Heart left ventricle (tissue), 16 donors: Measurements from ENCODE around the gene PPP2R5B. TPM values are rescaled to one million over a fixed set of nuclear protein-coding genes. Genes with fewer than 3 reads are reported as not detected.

ENCODE experiments used
- ATAC-seq, 4 donors: fragments of 200-7000 bp; cut with Tn5 transposase; one replicate each; pipeline ENCODE4 v1.9.1; 2020 to 2022; ENCODE audit warnings: moderate library complexity in 4 of 4, mild to moderate bottlenecking in 3 of 4, moderate number of reproducible peaks in 1 of 4
- DNase-seq, 5 donors: peaks; one replicate each; pipeline ENCODE4 v3.0.0-alpha.2; 2020
- H3K27ac ChIP-seq, 12 donors: fragments of 200-600 bp; sonication (generic) in 4 of 12; one replicate each; pipeline versions ENCODE4 v1.5.0 to v1.8.0; 2016 to 2022; ENCODE audit warnings: mild to moderate bottlenecking in 2 of 12
- H3K27me3 ChIP-seq, 9 donors: fragments of 200-600 bp; sonication (generic) in 2 of 9; one replicate each; pipeline versions ENCODE4 v1.5.1 to v1.8.0; 2016 to 2022; ENCODE audit warnings: mild to moderate bottlenecking in 3 of 9
- H3K36me3 ChIP-seq, 9 donors: fragments of 200-600 bp; sonication (generic) in 2 of 9; one replicate each; pipeline versions ENCODE4 v1.5.0 to v1.8.0; 2018 to 2022; ENCODE audit warnings: mild to moderate bottlenecking in 2 of 9
- H3K4me1 ChIP-seq, 12 donors: fragments of 200-600 bp; sonication (generic) in 4 of 12; one replicate each; pipeline versions ENCODE4 v1.5.0 to v1.8.0; 2016 to 2022; ENCODE audit warnings: mild to moderate bottlenecking in 3 of 12
- H3K4me3 ChIP-seq, 12 donors: fragments of 200-600 bp; sonication (generic) in 4 of 12; one replicate each; pipeline versions ENCODE4 v1.5.0 to v1.8.0; 2017 to 2022; ENCODE audit warnings: mild to moderate bottlenecking in 9 of 12, moderate library complexity in 4 of 12
- H3K9me3 ChIP-seq, 12 donors: fragments of 200-600 bp; sonication (generic) in 4 of 12; one replicate each; pipeline versions ENCODE4 v1.5.0 to v1.8.0; 2016 to 2022; ENCODE audit warnings: mild to moderate bottlenecking in 1 of 12
- POLR2A ChIP-seq, 2 donors: fragments of 450-650 bp; IDR thresholded peaks; one replicate each; pipeline ENCODE4 v1.6.1; 2017; ENCODE audit warnings: antibody characterized with exemption in 2 of 2, mild to moderate bottlenecking in 2 of 2, moderate library complexity in 2 of 2
- WGBS, 4 donors: extraction: QIAGEN DNeasy Blood & Tissue Kit in 2 of 4; methylation state at CpG; one replicate each; pipeline versions ENCODE4 v1.1.5 to v1.1.7; 2013 to 2018; 5-methylcytosine and 5-hydroxymethylcytosine counted together
- intact Hi-C, 10 donors: fragments of 100-400 bp; cut with DNase I; formaldehyde crosslinking; loops; one replicate each; pipeline versions ENCODE4 v1.11.1 to v1.14.2; 2022
- polyA plus RNA-seq, 2 donors: library from polyadenylated mRNA; stranded (reverse); fragments of 200-250 nt; gene quantifications; one replicate each; pipeline ENCODE4 v1.2.3, GENCODE V29; 2013
- total RNA-seq, 9 donors: library from RNA; depleted of rRNA in 2 of 9; stranded (reverse); fragments of >200 nt in 2 of 9; fragmentation: NEBNext Ultra II Directional in 3 of 9; extraction: Animal tissue kit (Norgen Biotek cat#: 25700) in 3 of 9; gene quantifications; one replicate each; pipeline versions ENCODE4 v1.1.0 to v1.2.4, GENCODE V29; 2016 to 2023
- TF ChIP-seq, protein P1 (sequence below), 12 donors: fragments of 200-600 bp; sonication (generic) in 4 of 12; IDR thresholded peaks; one replicate each; pipeline versions ENCODE4 v1.5.0 to v1.8.0; 2018 to 2022; ENCODE audit warnings: antibody characterized with exemption in 12 of 12, mild to moderate bottlenecking in 5 of 12
- donor health status: ischemic (EF 13 %, LVEDD 7.1; RV severe dilation, severe dysfunction).
- donor health status: healthy with polysubstance abuse.
- donor health status: DM: no; HTN: yes; CAD: no.
- donor health status: DM: no; HTN: no; CAD: no.
- donor health status: ischemic (EF 25% LVEDD 6.9; RV normal size, moderate dysfunction).
- donor health status: ischemic (EF 25% LVEDD 5.7; RV mildly dilated, moderate dysfunction).
- donor health status: healthy.
- donor health status: DM: yes; HTN: yes; CAD: no.
- donor health status: ischemic (EF 35%, LVEDD 5.7; RV mildly dilated, moderate dysfunction).
- donor health status: nonischemic (EF 11% LVEDD 7.7; RV severe dilation, severe dysfunction).
- donor health status: DM: yes; HTN: yes; CAD: no.
- donor health status: PGD.
- donor health status: ischemic (EF 29% LVEDD 5.4; RV normal size, mild dysfunction).
- donor health status: nonischemic (EF 23%, LVEDD 6.1; RV moderate dilation, normal function).

The PPP2R5B gene
- total and polyA plus RNA-seq, 11 donors, result 17.5 to 34.3 (median 22.6) TPM

GRCh38 chr11:64919627-64920026 is 4.9 kb upstream of the PPP2R5B start:
- DNase-seq (no peak), ATAC-seq (no peak)
- Histone ChIP-seq H3K36me3 (no peaks in the 10 kb centered on the region), H3K27me3 (no peaks in the 10 kb centered on the region), H3K9me3 (no peaks in the 10 kb centered on the region), H3K27ac (peak overlapping the region in 4 of 12 donors; percentile 2 to 54 (median 6)), H3K4me3 (no peak overlapping the region), H3K4me1 (peaks cover 0 to 53% (median 31%) of the 10 kb centered on the region in 12 donors)
- WGBS, 4 donors, result 62 to 66% (median 66%) methylated on average over 8 of the region's 8 CpGs
- intact Hi-C loops, result loop anchor here in 9 of 10 donors (5.0 to 10.0 kb wide), 8 partner anchors 75 to 205 kb away; partner anchors contain the start of genes ARL2 (in 6 of the 9), SNX15 (in 3 of the 9), BATF2 (in 2 of the 9) and FAU (in 1 of the 9)
- TF ChIP-seq POLR2A (IDR thresholded peaks at IDR 0.05), result no peak
- TF ChIP-seq, protein P1, sequence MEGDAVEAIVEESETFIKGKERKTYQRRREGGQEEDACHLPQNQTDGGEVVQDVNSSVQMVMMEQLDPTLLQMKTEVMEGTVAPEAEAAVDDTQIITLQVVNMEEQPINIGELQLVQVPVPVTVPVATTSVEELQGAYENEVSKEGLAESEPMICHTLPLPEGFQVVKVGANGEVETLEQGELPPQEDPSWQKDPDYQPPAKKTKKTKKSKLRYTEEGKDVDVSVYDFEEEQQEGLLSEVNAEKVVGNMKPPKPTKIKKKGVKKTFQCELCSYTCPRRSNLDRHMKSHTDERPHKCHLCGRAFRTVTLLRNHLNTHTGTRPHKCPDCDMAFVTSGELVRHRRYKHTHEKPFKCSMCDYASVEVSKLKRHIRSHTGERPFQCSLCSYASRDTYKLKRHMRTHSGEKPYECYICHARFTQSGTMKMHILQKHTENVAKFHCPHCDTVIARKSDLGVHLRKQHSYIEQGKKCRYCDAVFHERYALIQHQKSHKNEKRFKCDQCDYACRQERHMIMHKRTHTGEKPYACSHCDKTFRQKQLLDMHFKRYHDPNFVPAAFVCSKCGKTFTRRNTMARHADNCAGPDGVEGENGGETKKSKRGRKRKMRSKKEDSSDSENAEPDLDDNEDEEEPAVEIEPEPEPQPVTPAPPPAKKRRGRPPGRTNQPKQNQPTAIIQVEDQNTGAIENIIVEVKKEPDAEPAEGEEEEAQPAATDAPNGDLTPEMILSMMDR (IDR thresholded peaks at IDR 0.05), result no peak

- Histone ChIP-seq H3K36me3 (no peaks in the 10 kb centered on the region), H3K4me1 (peaks cover 0 to 54% (median 32%) of the 10 kb centered on the region in 12 donors), H3K9me3 (no peaks in the 10 kb centered on the region), H3K27me3 (no peaks in the 10 kb centered on the region), H3K4me3 (no peak overlapping the region), H3K27ac (peak overlapping the region in 2 of 12 donors; percentile 2 to 54)
- TF ChIP-seq, protein P1 (IDR thresholded peaks at IDR 0.05), result no peak
- no peak for TF ChIP-seq POLR2A (IDR thresholded peaks at IDR 0.05)
- intact Hi-C loops, result loop anchor here in 6 of 10 donors (5.0 to 10.0 kb wide), 5 partner anchors 75 to 205 kb away; partner anchors contain the start of genes ARL2 (in 4 of the 6), BATF2 (in 1 of the 6), FAU (in 1 of the 6) and MRPL49 (in 1 of the 6)
- WGBS, 4 donors, result 72 to 83% (median 76%) methylated on average over 2 of the region's 2 CpGs
- DNase-seq (no peak), ATAC-seq (no peak)
Measured at GRCh38 chr11:64920124-64920523, 4.4 kb upstream of the PPP2R5B start.

DNA sequence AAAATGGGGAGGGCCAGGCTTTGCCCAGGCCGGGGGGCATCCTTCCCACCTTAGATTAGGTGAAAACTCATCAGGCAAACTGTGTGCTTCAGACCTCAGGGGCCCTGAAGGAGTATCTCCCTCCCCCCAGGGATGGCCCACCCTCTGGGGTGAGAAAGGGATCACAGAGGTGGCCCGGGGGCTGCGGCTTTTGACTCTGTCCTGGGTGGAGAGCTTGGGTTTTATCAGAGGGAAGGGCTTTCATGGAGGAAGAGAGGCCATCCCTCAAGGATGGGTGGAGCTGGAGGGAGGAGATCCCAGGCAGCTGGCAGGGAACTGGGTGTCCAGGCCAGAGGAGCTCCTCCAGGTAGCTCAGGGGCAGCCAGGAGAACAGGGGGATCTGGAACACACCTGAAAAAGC is 3.1 kb upstream of the PPP2R5B start:
- Histone ChIP-seq H3K27ac (no peak overlapping the region), H3K27me3 (no peaks in the 10 kb centered on the region), H3K4me3 (no peak overlapping the region), H3K4me1 (peaks cover 0 to 54% (median 31%) of the 10 kb centered on the region in 12 donors), H3K36me3 (peaks cover 0 to 2% (median 0%) of the 10 kb centered on the region in 9 donors), H3K9me3 (no peaks in the 10 kb centered on the region)
- whole genome bisulfite sequencing, 4 donors, result 47 to 61% (median 53%) methylated on average over 2 to 3 of the region's 3 CpGs
- DNase-seq (no peak), ATAC-seq (no peak)
- TF ChIP-seq POLR2A (IDR thresholded peaks at IDR 0.05), result no peak
- TF ChIP-seq, protein P1 (IDR thresholded peaks at IDR 0.05), result no peak
- intact Hi-C loops, result loop anchor here in 6 of 10 donors (5.0 to 10.0 kb wide), 5 partner anchors 73 to 203 kb away; partner anchors contain the start of genes ARL2 (in 4 of the 6), BATF2 (in 1 of the 6), FAU (in 1 of the 6) and MRPL49 (in 1 of the 6)

DNA sequence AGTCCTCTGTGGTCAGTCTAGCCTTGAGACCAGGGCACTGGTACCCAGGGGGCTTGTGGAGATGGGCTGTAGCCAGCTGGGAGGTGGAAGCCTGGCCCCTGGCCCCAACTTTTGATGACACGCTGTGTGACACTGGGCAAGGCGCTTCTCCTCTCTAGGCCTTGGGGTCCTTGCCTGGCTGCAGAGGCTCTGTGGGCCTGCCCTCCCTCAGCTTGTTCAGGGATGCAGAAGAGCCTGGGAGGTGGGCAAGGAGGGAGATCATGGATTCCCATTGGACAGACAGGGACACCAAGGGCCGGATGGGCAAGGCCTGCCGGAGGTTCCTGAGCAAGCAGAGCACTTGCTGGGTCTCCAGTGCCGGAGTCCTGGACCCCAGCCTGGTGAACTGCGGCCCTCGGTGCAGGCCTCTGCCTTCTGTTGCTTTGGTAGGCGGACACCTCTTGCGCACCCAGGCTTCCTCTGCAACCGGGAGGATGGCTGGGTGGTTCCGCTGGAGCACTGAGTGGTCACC is 1.3 kb upstream of the PPP2R5B start:
- H3K4me3 ChIP-seq, result peak overlapping the region in 7 of 12 donors; percentile 87 to 100 (median 95)
- intact Hi-C loops, result loop anchor here in 6 of 10 donors (5.0 to 10.0 kb wide), 5 partner anchors 72 to 202 kb away; partner anchors contain the start of genes ARL2 (in 4 of the 6), BATF2 (in 1 of the 6), FAU (in 1 of the 6) and MRPL49 (in 1 of the 6)
- WGBS, 4 donors, result 86 to 100% (median 90%) methylated on average over 3 to 11 of the region's 11 CpGs

More for the DNA sequence above, 1.3 kb upstream of the PPP2R5B start:
- TF ChIP-seq POLR2A (IDR thresholded peaks at IDR 0.05), result no peak
- TF ChIP-seq, protein P1 (IDR thresholded peaks at IDR 0.05), result no peak
- Histone ChIP-seq H3K27me3 (no peaks in the 10 kb centered on the region), H3K4me1 (peaks cover 0 to 48% (median 30%) of the 10 kb centered on the region in 12 donors), H3K9me3 (no peaks in the 10 kb centered on the region), H3K36me3 (peaks cover 0 to 20% (median 9%) of the 10 kb centered on the region in 9 donors), H3K27ac (peak overlapping the region in 7 of 12 donors; percentile 93 to 98 (median 96))
- ATAC-seq (no peak), DNase-seq (no peak)
